Breast epithelium (tissue), 4 donors: ENCODE measurements around the gene RPN2. TPM values are rescaled to one million over a fixed set of nuclear protein-coding genes. Genes with fewer than 3 reads are reported as not detected.

Source experiments
- DNase-seq, 2 donors: peaks; one replicate each; pipeline ENCODE4 v3.0.0-alpha.2; 2019; ENCODE audit warnings: low spot score in 2 of 2
- H3K27ac ChIP-seq, 2 donors: fragments of 200-600 bp; sonication (generic) in 1 of 2; one replicate each; pipeline ENCODE4 v1.5.1; 2016 to 2019; ENCODE audit warnings: mild to moderate bottlenecking in 1 of 2
- H3K27me3 ChIP-seq, 2 donors: fragments of 200-600 bp; sonication (generic) in 1 of 2; one replicate each; pipeline versions ENCODE4 v1.5.1 to v1.6.0; 2017 to 2019; ENCODE audit warnings: control low read depth in 1 of 2, mild to moderate bottlenecking in 1 of 2
- H3K36me3 ChIP-seq: fragments of 200-600 bp; one replicate; pipeline ENCODE4 v1.5.1; 2019
- H3K4me1 ChIP-seq, 2 donors: fragments of 200-600 bp; sonication (generic); one replicate each; pipeline ENCODE4 v1.5.1; 2016 to 2019; ENCODE audit warnings: control low read depth in 1 of 2
- H3K4me3 ChIP-seq, 3 donors: fragments of 200-600 bp; sonication (generic); 1 replicate in 2 of 3; 2 replicates in 1 of 3; pipeline ENCODE4 v1.5.1; 2016 to 2019; ENCODE audit warnings: mild to moderate bottlenecking in 3 of 3, moderate library complexity in 2 of 3
- H3K9me3 ChIP-seq, 2 donors: fragments of 200-600 bp; sonication (generic) in 1 of 2; one replicate each; pipeline ENCODE4 v1.5.1; 2016 to 2019; ENCODE audit warnings: control low read depth in 1 of 2
- CTCF ChIP-seq, 3 donors: fragments of 450-650 bp; IDR thresholded peaks; one replicate each; pipeline ENCODE4 v1.5.1; 2016 to 2017; ENCODE audit warnings: antibody characterized with exemption in 3 of 3, mild to moderate bottlenecking in 3 of 3, moderate library complexity in 3 of 3
- POLR2A ChIP-seq: fragments of 450-650 bp; IDR thresholded peaks from one replicate; pipeline ENCODE4 v1.6.1; 2016; ENCODE audit warnings: antibody characterized with exemption, mild to moderate bottlenecking, moderate library complexity
- POLR2AphosphoS5 ChIP-seq, 3 donors: sonication (generic); formaldehyde crosslinking; IDR thresholded peaks; one replicate each; pipeline ENCODE4 v1.6.1; 2017; ENCODE audit warnings: antibody characterized with exemption in 3 of 3
- intact Hi-C: fragments of 100-400 bp; cut with DNase I; formaldehyde crosslinking; loops from one replicate; pipeline ENCODE4 v1.15.1; 2023; ENCODE audit warnings: low total_unique reads
- total RNA-seq, 3 donors: library from RNA; depleted of rRNA; stranded (reverse); fragments of >200 nt; gene quantifications; one replicate each; pipeline ENCODE4 v1.1.0, GENCODE V29; 2016

The RPN2 gene
- total RNA-seq, 3 donors from 2014 or later = 108 to 161 (median 154) TPM

- Histone ChIP-seq H3K27ac (no peak overlapping the region), H3K27me3 (no peaks in the 10 kb centered on the region), H3K4me1 (no peaks in the 10 kb centered on the region), H3K9me3 (no peaks in the 10 kb centered on the region), H3K4me3 (no peak overlapping the region), H3K36me3 (no peaks in the 10 kb centered on the region)
- intact Hi-C loops = no loop called here
- DNase-seq = no peak
- TF ChIP-seq CTCF (IDR thresholded peaks at IDR 0.05) (no peak), POLR2AphosphoS5 (IDR thresholded peaks at IDR 0.05) (no peak)
Observed at GRCh38 chr20:37284691-37285161, 105.6 kb downstream of the RPN2 start.

DNA sequence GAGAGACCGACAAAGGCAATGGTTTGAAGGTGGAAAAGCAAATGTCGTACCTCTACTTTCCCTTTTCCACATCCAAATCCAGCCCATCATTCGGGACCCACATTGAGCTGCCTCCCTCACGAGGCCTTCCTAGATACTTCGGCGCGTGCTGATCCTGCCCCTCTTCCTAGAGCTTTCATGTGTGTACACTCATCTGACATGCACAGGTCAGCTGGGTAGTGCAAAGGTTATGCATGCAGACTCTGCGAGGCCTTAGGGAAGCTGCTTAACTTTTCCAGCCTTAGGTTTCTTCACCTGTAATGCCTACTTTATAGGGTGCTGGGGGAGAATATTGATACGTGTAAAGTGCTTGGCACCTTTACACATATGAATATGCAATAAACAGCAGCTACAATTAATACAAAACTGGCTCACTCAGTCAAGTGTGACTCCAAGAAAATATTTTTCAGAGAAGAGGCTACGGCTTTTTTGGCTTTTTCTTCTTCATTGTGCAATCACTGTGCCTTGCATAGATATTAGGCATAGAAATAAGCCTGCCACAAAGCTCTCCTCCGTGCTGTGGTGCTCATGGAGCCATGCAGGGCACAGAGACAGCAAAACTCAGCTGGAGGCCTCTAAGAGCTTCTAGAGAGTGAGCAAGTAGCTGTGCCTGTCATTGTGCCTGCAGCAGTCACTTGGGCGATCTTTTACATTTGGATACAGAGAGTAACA lies 106.7 kb downstream of the RPN2 start:
- Histone ChIP-seq H3K27ac (no peak overlapping the region), H3K27me3 (no peaks in the 10 kb centered on the region), H3K9me3 (no peaks in the 10 kb centered on the region), H3K4me3 (no peak overlapping the region), H3K36me3 (no peaks in the 10 kb centered on the region), H3K4me1 (peaks cover 0 to 9% of the 10 kb centered on the region in 2 donors)
- intact Hi-C loops = no loop called here
- TF ChIP-seq POLR2AphosphoS5 (IDR thresholded peaks at IDR 0.05) = no peak
- no peak for TF ChIP-seq POLR2A
- no peak for TF ChIP-seq CTCF (IDR thresholded peaks at IDR 0.05)
- DNase-seq = no peak

GRCh38 chr20:37288091-37288490 lies 109.0 kb downstream of the RPN2 start:
- DNase-seq = peak in 1 of 2 donors; percentile 93
- H3K9me3 ChIP-seq = no peaks in the 10 kb centered on the region
- intact Hi-C loops = no loop called here
- peaks cover 0 to 9% of the 10 kb centered on the region in 2 donors for H3K4me1 ChIP-seq
- H3K36me3 ChIP-seq = no peaks in the 10 kb centered on the region
- H3K27me3 ChIP-seq = no peaks in the 10 kb centered on the region
- peak in 1 of 3 donors; percentile 66 for TF ChIP-seq POLR2AphosphoS5 (IDR thresholded peaks at IDR 0.05)
- no peak for TF ChIP-seq CTCF (IDR thresholded peaks at IDR 0.05)
- peak overlapping the region; percentile 53 to 95 for H3K27ac ChIP-seq
- H3K4me3 ChIP-seq = no peak overlapping the region

DNA sequence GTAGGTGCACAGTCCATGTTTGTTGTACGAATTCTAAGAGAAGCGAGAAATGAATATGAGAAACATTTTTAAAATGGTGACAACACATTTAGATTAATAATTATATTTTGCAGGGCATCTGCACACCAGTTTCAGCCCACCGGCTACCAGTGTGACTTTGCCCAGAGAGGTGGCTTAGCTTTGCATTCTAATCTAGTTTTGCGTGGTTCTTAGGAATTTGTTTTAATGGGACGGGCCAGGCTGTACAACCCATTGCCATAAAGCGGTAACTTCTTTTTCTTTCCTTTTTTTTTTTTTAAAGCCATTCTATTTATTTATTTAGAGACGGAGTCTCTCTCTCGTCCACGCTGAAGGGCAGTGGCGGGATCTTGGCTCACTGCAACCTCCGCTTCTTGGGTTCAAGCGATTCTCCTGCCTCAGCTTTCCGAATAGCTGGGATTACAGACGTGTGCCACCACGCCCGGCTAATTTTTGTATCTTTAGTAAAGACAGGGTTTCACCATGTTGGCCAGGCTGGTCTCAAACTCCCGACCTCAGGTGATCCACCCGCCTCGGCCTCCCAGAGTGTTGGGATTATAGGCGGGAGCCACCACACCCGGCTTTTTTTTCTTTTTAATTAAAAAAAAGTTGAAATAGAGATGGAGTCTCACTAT lies 111.2 kb downstream of the RPN2 start:
- Histone ChIP-seq H3K4me3 (peak overlapping the region; percentile 90 to 94 (median 90)), H3K36me3 (no peaks in the 10 kb centered on the region), H3K27me3 (no peaks in the 10 kb centered on the region), H3K27ac (peak overlapping the region; percentile 94 to 95), H3K4me1 (peaks cover 0 to 12% of the 10 kb centered on the region in 2 donors), H3K9me3 (no peaks in the 10 kb centered on the region)
- intact Hi-C loops = loop anchor here (10.0 kb wide), 1 partner anchor 55 kb away; the partner anchor contains the start of gene SRC
- TF ChIP-seq POLR2A (no peak), CTCF (IDR thresholded peaks at IDR 0.05) (no peak), POLR2AphosphoS5 (IDR thresholded peaks at IDR 0.05) (no peak)
- DNase-seq = no peak

Other genes with a start within 250 kb of the RPN2 start
- 100 to 1,000 TPM; 146 to 380 (median 311) TPM for gene SAMHD1, start 227.6 kb upstream of the RPN2 start, total RNA-seq
- 10 to 100 TPM in 2 of 3 donors, 1 to 10 TPM in 1; 4.6 to 10.8 (median 10.4) TPM for gene RBL1, start 83.3 kb upstream of the RPN2 start, total RNA-seq
- gene MROH8, start 218 bp downstream of the RPN2 start, total RNA-seq = 1 to 10 TPM; 2.0 to 8.3 (median 2.8) TPM
- gene GHRH, start 82.5 kb downstream of the RPN2 start, total RNA-seq = not detected
- gene MANBAL, start 110.3 kb downstream of the RPN2 start, total RNA-seq = 10 to 100 TPM; 31.8 to 42.0 (median 34.7) TPM
- 10 to 100 TPM; 12.8 to 25.6 (median 20.6) TPM for gene SRC, start 166.8 kb downstream of the RPN2 start, total RNA-seq